Astrocyte of the cerebellum (primary cell): ENCODE data around the gene GDF9.

Experiments used
- DNase-seq: peaks from one replicate; pipeline ENCODE4 v3.0.0-alpha.2; 2011; ENCODE audit warnings: low read depth
- H3K4me3 ChIP-seq: 2 replicates; pipeline ENCODE4 v1.5.1; 2011; ENCODE audit warnings: mild to moderate bottlenecking, low read depth, low read length, moderate library complexity
- in situ Hi-C: cut with HindIII; loops from 2 replicates; pipeline ENCODE4 v1.10.0; 2017; ENCODE audit warnings: low sequenced_read_pairs
- TF ChIP-seq, protein P1 (sequence below): IDR thresholded peaks from 2 replicates; pipeline ENCODE4 v1.5.1; 2012; ENCODE audit warnings: low read length, low read depth, moderate library complexity, mild to moderate bottlenecking; ENCODE audit errors: missing control alignments

Gene GDF9

DNA sequence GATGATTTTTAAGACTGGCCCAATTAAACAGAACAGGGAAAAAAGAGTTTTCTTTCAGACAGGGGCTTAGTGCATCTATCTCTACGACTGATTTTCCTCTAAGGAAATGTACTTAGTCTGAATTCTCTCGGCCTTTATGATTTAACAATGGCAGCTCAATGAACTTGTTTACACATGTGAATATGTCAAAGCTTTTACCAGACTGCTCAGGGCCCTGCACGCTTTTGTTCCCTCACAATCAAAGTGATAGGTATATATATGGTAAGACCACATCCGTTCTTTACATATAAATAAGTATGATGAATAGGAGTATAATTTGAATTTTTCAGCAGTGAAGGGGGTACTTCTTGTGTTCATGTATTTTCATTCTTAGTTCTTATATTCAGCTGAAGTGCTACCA, 34.8 kb upstream of the GDF9 start:
- TF ChIP-seq, protein P1, sequence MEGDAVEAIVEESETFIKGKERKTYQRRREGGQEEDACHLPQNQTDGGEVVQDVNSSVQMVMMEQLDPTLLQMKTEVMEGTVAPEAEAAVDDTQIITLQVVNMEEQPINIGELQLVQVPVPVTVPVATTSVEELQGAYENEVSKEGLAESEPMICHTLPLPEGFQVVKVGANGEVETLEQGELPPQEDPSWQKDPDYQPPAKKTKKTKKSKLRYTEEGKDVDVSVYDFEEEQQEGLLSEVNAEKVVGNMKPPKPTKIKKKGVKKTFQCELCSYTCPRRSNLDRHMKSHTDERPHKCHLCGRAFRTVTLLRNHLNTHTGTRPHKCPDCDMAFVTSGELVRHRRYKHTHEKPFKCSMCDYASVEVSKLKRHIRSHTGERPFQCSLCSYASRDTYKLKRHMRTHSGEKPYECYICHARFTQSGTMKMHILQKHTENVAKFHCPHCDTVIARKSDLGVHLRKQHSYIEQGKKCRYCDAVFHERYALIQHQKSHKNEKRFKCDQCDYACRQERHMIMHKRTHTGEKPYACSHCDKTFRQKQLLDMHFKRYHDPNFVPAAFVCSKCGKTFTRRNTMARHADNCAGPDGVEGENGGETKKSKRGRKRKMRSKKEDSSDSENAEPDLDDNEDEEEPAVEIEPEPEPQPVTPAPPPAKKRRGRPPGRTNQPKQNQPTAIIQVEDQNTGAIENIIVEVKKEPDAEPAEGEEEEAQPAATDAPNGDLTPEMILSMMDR: no peak
- in situ Hi-C loops: no loop called here
- no peak for DNase-seq
- H3K4me3 ChIP-seq: no peak overlapping the region

DNA sequence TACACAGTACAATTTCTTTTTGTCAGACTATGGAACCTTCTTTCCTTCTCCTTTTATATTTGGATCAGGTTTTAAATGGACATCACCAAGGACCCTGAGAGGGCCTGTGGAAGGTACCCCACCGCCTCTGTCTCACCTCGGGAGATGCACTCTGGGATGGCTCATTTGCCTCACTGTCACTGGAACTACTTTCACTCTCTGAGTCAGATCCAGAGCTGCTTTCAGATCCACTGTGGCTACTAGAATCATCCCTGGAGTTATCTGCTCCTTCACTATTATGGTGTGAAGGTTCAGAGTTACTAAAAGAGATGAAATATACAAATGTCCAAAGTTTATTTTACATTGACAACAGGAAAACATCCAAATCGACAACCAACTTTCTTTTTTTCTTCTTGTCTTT, 31.8 kb upstream of the GDF9 start:
- in situ Hi-C loops: no loop called here
- no peak for DNase-seq
- H3K4me3 ChIP-seq: no peak overlapping the region
- TF ChIP-seq, protein P1: no peak

DNA sequence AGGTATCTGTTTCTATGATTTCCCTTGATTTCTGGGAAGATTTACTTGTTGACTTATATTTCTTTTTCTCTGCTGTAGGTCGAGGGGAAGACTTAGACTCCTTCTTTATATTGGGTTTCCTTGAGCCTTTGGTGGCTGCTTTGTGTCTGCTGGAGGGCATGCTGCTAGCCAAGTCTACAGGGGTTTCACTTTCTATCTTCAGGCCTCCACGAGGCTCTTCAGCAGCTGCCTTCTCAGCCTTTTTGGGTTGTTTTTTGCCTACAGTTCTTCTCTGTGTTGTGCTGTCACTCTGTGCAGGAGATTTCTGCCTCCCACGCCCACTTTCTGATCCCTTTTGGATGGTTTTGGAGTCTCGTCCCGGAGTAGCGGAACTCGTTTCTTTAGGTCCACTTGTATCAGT, 30.4 kb upstream of the GDF9 start:
- in situ Hi-C loops: no loop called here
- no peak overlapping the region for H3K4me3 ChIP-seq
- no peak for DNase-seq
- TF ChIP-seq, protein P1: no peak

DNA sequence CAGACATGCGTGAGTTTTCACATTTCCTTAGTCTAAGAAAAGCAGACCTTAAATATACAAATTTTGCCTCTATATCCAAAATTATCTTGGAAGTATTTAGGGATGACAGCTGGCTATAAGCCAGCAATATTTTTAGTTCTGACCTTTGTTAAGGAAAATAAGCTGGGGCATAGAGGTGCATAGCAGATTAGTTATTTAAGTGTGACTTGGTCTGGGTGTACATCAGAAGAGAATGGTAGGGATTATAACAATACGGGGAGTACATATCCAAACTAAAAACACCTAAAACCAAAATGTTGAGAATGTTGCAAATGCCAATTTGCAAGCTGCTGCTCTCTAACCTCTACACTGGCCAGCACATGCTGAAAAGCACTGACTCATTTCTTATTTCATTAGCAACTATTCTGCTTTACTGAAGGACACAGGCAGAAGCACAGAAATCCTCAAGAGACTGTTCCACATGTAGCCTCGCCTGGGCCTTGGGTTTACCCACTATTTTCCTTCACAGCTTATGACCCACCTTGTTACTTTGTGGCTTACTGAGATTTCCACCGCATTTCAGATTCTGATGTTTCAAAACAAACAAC, 29.5 kb upstream of the GDF9 start:
- TF ChIP-seq, protein P1: no peak
- DNase-seq: no peak
- in situ Hi-C loops: no loop called here
- no peak overlapping the region for H3K4me3 ChIP-seq

DNA sequence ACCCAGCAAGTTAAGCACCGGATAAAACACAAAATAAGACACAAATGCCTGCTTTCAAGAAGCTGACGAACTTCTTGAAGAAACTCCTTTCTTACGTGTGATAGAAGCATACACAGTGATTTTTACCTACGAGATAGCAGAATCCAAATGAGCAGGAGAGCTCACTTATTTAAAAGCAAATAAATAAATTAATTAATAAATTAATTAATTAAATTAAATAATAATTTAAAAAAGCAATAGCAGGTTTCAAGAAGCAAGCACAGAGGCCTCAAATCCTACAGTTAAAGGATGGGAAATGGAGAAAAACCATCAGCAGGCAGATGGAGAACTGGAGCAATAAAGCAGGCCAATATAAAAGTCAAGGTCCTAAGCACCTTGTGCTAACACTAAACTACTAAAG, 24.5 kb upstream of the GDF9 start:
- in situ Hi-C loops: no loop called here
- DNase-seq: no peak
- TF ChIP-seq, protein P1: no peak
- H3K4me3 ChIP-seq: no peak overlapping the region

DNA sequence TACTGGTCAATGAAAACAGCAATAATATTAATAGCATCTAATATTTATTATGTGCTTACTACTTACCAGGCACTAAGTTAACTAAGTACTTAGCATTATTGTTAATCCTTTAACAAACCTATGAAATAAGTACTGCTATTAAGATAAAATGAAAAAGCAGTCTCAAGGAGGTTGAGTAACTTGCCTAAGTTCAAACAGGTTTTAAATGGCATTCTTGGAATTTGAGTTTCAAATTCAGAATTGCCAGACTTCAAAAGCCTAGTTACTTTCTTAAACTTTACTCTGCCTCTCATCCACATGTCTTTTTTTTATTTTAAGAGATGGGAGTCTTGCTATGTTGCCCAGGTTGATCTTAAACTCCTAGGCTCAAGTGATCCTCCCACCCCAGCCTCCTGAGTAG, 23.2 kb upstream of the GDF9 start:
- TF ChIP-seq, protein P1: no peak
- H3K4me3 ChIP-seq: no peak overlapping the region
- in situ Hi-C loops: loop anchor here (10.0 kb wide), 1 partner anchor 505 kb away; no protein-coding TSS in a partner anchor
- no peak for DNase-seq
